ENCODE results near the gene RMC1. TPM values are rescaled to one million over a fixed set of nuclear protein-coding genes. Genes with fewer than 3 reads are reported as not detected.

Gene RMC1
- total and polyA plus RNA-seq, 2 of the 13 experiments (the other 11 are each of a cell fraction or from before 2014, with no cell fraction given): 9.4 to 19.5 TPM

DNA sequence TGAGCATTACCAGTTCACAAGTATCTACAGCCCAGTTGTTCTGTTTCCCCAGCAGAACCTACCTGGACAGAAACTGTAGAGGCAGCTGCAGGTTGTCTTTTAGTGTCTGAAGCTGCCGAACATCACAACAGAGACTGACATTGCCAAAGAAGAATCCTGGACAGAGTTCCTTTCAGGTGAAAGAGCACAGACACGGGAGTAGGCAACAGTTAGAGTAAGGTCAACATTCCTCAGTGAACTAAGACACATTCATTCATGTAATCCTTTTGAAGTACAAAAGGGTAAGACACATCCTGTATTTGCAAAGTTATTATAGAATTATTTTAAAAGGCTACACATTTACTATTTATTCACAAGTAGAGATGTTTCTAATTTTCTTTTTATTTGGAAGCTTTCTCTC, 68.7 kb downstream of the RMC1 start (continued):
- TF ChIP-seq, protein P1, sequence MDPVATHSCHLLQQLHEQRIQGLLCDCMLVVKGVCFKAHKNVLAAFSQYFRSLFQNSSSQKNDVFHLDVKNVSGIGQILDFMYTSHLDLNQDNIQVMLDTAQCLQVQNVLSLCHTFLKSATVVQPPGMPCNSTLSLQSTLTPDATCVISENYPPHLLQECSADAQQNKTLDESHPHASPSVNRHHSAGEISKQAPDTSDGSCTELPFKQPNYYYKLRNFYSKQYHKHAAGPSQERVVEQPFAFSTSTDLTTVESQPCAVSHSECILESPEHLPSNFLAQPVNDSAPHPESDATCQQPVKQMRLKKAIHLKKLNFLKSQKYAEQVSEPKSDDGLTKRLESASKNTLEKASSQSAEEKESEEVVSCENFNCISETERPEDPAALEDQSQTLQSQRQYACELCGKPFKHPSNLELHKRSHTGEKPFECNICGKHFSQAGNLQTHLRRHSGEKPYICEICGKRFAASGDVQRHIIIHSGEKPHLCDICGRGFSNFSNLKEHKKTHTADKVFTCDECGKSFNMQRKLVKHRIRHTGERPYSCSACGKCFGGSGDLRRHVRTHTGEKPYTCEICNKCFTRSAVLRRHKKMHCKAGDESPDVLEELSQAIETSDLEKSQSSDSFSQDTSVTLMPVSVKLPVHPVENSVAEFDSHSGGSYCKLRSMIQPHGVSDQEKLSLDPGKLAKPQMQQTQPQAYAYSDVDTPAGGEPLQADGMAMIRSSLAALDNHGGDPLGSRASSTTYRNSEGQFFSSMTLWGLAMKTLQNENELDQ (CRISPR knock-in tag; IDR thresholded peaks at IDR 0.05; ENCODE audit: borderline replicate concordance): no peak
- TF ChIP-seq GATAD2A (CRISPR knock-in tag; IDR thresholded peaks at IDR 0.05): peak; percentile 63
- TF ChIP-seq SOX5 (CRISPR knock-in tag; IDR thresholded peaks at IDR 0.05; ENCODE audit: borderline replicate concordance): peak; percentile 70
- no peak for TF ChIP-seq ZXDC (CRISPR knock-in tag; IDR thresholded peaks at IDR 0.05)
- 0 out of 2 replicates have a peak, but pooled peaks have one; percentile 30 for TF ChIP-seq KDM6A (CRISPR knock-in tag; IDR thresholded peaks at IDR 0.05; ENCODE audit: low read depth)
- TF ChIP-seq IKZF5 (CRISPR knock-in tag; IDR thresholded peaks at IDR 0.05): peak; percentile 38; the same call in 1 of the 2 replicates
- TF ChIP-seq HNF4A (CRISPR knock-in tag; IDR thresholded peaks at IDR 0.05): peak; percentile 60
- TF ChIP-seq ETV5 (CRISPR knock-in tag; IDR thresholded peaks at IDR 0.05; ENCODE audit: borderline replicate concordance): peak; percentile 60; the same call in 1 of the 2 replicates
- TF ChIP-seq BCL6 (CRISPR knock-in tag; IDR thresholded peaks at IDR 0.05): peak; percentile 98
- peak; percentile 93 for TF ChIP-seq RARA (CRISPR knock-in tag; IDR thresholded peaks at IDR 0.05)
- TF ChIP-seq MED1 (CRISPR knock-in tag; IDR thresholded peaks at IDR 0.05): peak; percentile 63
- no peak for TF ChIP-seq TFE3 (CRISPR knock-in tag; IDR thresholded peaks at IDR 0.05)
- peak; percentile 64; the same call in 1 of the 2 replicates for TF ChIP-seq FOXK1 (CRISPR knock-in tag; IDR thresholded peaks at IDR 0.05; ENCODE audit: borderline replicate concordance, low read depth)
- peak; percentile 89 for TF ChIP-seq TEAD3 (CRISPR knock-in tag; optimal IDR thresholded peaks at IDR 0.05; ENCODE audit: borderline replicate concordance)
- TF ChIP-seq THAP11 (CRISPR knock-in tag; IDR thresholded peaks at IDR 0.05): 0 out of 2 replicates have a peak, but pooled peaks have one; percentile 18
- TF ChIP-seq ATF2 (CRISPR knock-in tag; IDR thresholded peaks at IDR 0.05): 0 out of 2 replicates have a peak, but pooled peaks have one; percentile 14
- no peak for TF ChIP-seq MEIS1 (CRISPR knock-in tag; IDR thresholded peaks at IDR 0.05; ENCODE audit: borderline replicate concordance)
- TF ChIP-seq SAP130 (CRISPR knock-in tag; IDR thresholded peaks at IDR 0.05; ENCODE audit: low read depth): peak; percentile 62
- TF ChIP-seq, protein P2, sequence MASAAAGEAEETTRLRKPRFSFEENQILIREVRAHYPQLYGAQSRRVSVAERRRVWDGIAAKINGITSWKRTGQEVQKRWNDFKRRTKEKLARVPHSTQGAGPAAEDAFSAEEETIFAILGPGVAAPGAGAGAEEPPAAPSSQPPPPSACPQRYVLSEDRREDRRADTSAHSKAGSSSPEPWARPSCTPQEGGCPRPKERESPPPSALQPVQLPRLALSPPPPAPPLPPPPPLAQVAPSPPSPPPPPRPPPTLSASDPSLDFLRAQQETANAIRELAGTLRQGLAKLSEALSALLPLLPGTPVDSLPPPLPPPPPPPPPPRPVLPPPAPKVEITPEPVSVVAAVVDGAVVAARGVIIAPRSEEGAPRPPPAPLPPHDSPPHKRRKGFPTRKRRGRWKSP (CRISPR knock-in tag; IDR thresholded peaks at IDR 0.05): 0 out of 2 replicates have a peak, but pooled peaks have one; percentile 38
- TF ChIP-seq NFIC (IDR thresholded peaks at IDR 0.05; ENCODE audit: low read length): peak; percentile 49; the same call in 1 of the 2 replicates
- TF ChIP-seq HDAC2 (CRISPR knock-in tag; IDR thresholded peaks at IDR 0.05): peak; percentile 68
- peak; percentile 54 for TF ChIP-seq CEBPG (CRISPR knock-in tag; IDR thresholded peaks at IDR 0.05)

Data from HepG2 (cell line).